RPMI8226 (cell line): ENCODE measurements around the gene SYNDIG1.

Experiments
- DNase-seq: peaks from one replicate; pipeline ENCODE4 v3.0.0-alpha.2; 2015

The SYNDIG1 gene

GRCh38 chr20:24664266-24664986 is 195.0 kb downstream of the SYNDIG1 start:
- no peak for DNase-seq

GRCh38 chr20:24665196-24665595 is 195.8 kb downstream of the SYNDIG1 start:
- no peak for DNase-seq

- DNase-seq: no peak
Observed at GRCh38 chr20:24665741-24666191, 196.3 kb downstream of the SYNDIG1 start.

- no peak for DNase-seq
Observed at GRCh38 chr20:24667689-24668383, 198.4 kb downstream of the SYNDIG1 start.

GRCh38 chr20:24668384-24668702 is 198.9 kb downstream of the SYNDIG1 start:
- DNase-seq: no peak

GRCh38 chr20:24668791-24669190 is 199.4 kb downstream of the SYNDIG1 start:
- no peak for DNase-seq

GRCh38 chr20:24669701-24670100 is 200.3 kb downstream of the SYNDIG1 start:
- DNase-seq: no peak

GRCh38 chr20:24670341-24670872 is 201.0 kb downstream of the SYNDIG1 start:
- DNase-seq: no peak

GRCh38 chr20:24670981-24671380 is 201.6 kb downstream of the SYNDIG1 start:
- DNase-seq: no peak

- DNase-seq: no peak
Observed at GRCh38 chr20:24672181-24672880, 202.9 kb downstream of the SYNDIG1 start.

GRCh38 chr20:24672886-24673677 is 203.7 kb downstream of the SYNDIG1 start:
- DNase-seq: no peak

GRCh38 chr20:24673678-24674570 is 204.5 kb downstream of the SYNDIG1 start:
- DNase-seq: no peak

GRCh38 chr20:24674921-24675605 is 205.6 kb downstream of the SYNDIG1 start:
- no peak for DNase-seq

- no peak for DNase-seq
Observed at GRCh38 chr20:24675651-24676352, 206.4 kb downstream of the SYNDIG1 start.

GRCh38 chr20:24676353-24676977 is 207.0 kb downstream of the SYNDIG1 start:
- DNase-seq: no peak

- no peak for DNase-seq
Observed at GRCh38 chr20:24676978-24677370, 207.5 kb downstream of the SYNDIG1 start.

- no peak for DNase-seq
Observed at GRCh38 chr20:24677626-24678315, 208.3 kb downstream of the SYNDIG1 start.

GRCh38 chr20:24678351-24679106 is 209.1 kb downstream of the SYNDIG1 start:
- no peak for DNase-seq
